Ramos (cell line): ENCODE data around the gene TEAD3.
"Not testable (repeated sequence)": the region's sequence is repeated elsewhere in the genome, so short reads cannot be mapped to it uniquely, and the experiment has no call there.

Source experiments
- in situ Hi-C: fragments of 300-500 bp; cut with MboI; formaldehyde crosslinking; loops from one replicate; pipeline ENCODE4 v1.14.3; 2022; ENCODE audit warnings: low sequenced_read_pairs; ENCODE audit not compliant: unreplicated experiment

Gene TEAD3

GRCh38 chr6:35496841-35497570 lies at the start of gene TEAD3:
Gene TEAD3 (minus strand): TSS chr6:35497079.
- in situ Hi-C loops: no loop called here

GRCh38 chr6:35544769-35545361 lies 48.0 kb upstream of the TEAD3 start:
- in situ Hi-C loops: no loop called here

- in situ Hi-C loops: no loop called here
Observed at GRCh38 chr6:35543459-35544193, 46.7 kb upstream of the TEAD3 start.

- in situ Hi-C loops: no loop called here
Observed at GRCh38 chr6:35541836-35542235, 45.0 kb upstream of the TEAD3 start.

GRCh38 chr6:35539223-35539622 lies 42.3 kb upstream of the TEAD3 start:
- in situ Hi-C loops: no loop called here

GRCh38 chr6:35535847-35536246 lies 39.0 kb upstream of the TEAD3 start:
- in situ Hi-C loops: not testable (repeated sequence)

GRCh38 chr6:35534407-35535170 lies 37.7 kb upstream of the TEAD3 start:
- in situ Hi-C loops: no loop called here

GRCh38 chr6:35533981-35534380 lies 37.1 kb upstream of the TEAD3 start:
- in situ Hi-C loops: no loop called here

GRCh38 chr6:35532126-35532525 lies 35.2 kb upstream of the TEAD3 start:
- in situ Hi-C loops: no loop called here

GRCh38 chr6:35524380-35525020 lies 27.6 kb upstream of the TEAD3 start:
- in situ Hi-C loops: loop anchor here (5.0 kb wide), 1 partner anchor 213 kb away; the partner anchor contains the start of gene ARMC12

GRCh38 chr6:35522660-35523658 lies 26.1 kb upstream of the TEAD3 start:
- in situ Hi-C loops: loop anchor here (5.0 kb wide), 1 partner anchor 214 kb away; the partner anchor contains the start of gene ARMC12

- in situ Hi-C loops: loop anchor here (5.0 kb wide), 1 partner anchor 215 kb away; the partner anchor contains the start of gene ARMC12
Observed at GRCh38 chr6:35522151-35522550, 25.3 kb upstream of the TEAD3 start.

- in situ Hi-C loops: loop anchor here (5.0 kb wide), 1 partner anchor 216 kb away; the partner anchor contains the start of gene ARMC12
Observed at GRCh38 chr6:35521235-35521634, 24.4 kb upstream of the TEAD3 start.

- in situ Hi-C loops: loop anchor here (5.0 kb wide), 1 partner anchor 218 kb away; the partner anchor contains the start of gene ARMC12
Observed at GRCh38 chr6:35519313-35520015, 22.6 kb upstream of the TEAD3 start.

GRCh38 chr6:35518566-35519312 lies 21.9 kb upstream of the TEAD3 start:
- in situ Hi-C loops: no loop called here

GRCh38 chr6:35517978-35518377 lies 21.1 kb upstream of the TEAD3 start:
- in situ Hi-C loops: not testable (repeated sequence)

GRCh38 chr6:35516712-35517111 lies 19.8 kb upstream of the TEAD3 start:
- in situ Hi-C loops: no loop called here
